A204.1 (cell line): ENCODE data around the gene RNF213.
"Not testable (repeated sequence)": the region's sequence is repeated elsewhere in the genome, so short reads cannot be mapped to it uniquely, and the experiment has no call there.

ENCODE experiments used
- FAIRE-seq: peaks from 2 replicates; lab custom pipeline; 2012; peaks lifted over from hg19 to GRCh38; lab: Jason Lieb, UNC

The RNF213 gene

DNA sequence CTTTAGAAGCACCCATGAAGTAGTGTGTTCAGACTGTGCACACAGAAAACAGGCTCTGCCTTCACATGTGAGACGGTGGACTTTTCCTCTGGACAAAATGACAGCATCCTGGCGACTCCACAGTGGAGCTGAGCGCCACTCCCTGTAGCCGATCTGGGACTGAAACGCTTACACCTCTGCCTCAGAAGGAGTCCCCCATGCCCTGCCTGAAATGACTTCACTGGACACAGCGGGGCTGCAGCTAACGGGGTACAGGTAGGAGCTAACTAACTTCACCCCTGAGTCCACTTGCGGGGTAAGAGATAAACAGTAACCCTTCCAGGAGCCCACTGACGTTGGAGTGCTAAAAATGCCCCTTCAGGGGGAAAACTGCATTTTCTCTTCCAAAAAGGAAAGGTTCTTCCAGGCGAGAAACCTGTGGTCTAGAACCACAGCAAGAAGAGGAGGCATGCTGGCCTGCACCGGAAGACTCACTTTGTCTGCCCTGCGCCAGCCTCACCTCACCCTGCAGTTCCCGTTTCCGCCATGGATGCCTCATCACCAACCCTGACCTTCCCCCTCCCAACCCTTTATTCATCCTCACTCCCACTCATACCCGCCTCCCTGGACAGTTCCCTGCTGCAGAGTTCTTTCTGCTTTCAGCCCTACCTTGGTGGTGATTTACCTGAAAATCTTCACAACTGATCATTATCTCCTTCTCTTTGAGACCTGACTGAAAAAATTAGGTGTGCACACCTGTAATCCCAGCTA, 134.9 kb downstream of the RNF213 start:
- no peak for FAIRE-seq

DNA sequence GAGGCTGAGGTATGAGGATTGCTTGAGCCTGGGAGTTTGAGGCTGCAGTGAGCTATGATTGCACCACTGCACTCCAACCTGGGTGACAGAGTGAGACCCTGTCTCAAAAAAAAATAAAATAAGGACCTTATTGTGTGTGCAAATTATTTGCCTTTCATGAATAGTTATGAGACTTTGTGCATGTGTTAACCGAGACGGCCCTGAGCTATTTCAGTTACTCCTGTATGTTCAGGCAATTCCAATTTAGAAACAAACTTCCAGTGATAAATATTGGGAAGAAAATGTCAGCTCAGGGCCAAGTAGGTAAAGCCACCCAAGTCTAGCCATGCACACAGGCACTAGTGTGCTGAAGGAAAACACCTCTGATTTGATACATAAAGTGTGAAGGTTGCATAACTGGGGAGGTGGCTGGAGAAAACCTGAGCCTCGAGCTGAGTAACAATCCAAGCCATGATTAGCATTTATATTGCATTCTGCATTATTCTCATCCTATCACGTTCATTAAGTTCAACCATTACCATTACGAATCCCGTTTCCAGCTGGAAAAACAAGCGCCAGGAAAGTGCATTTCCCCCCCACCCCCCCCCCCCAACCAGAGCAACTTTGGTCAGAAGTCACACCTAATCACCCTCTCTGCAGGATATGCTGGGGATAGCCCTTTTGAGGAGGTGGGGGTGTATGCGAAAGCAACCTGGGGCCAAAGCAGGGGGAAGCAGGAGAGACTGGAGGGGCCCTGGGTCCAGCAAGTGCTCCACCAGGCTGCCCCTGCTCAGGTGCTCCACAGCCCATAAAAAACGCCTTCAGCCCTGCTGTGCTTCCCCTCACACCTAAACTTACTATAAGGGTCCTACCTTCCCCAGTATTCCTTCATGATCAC, 135.7 kb downstream of the RNF213 start:
- FAIRE-seq, result no peak

DNA sequence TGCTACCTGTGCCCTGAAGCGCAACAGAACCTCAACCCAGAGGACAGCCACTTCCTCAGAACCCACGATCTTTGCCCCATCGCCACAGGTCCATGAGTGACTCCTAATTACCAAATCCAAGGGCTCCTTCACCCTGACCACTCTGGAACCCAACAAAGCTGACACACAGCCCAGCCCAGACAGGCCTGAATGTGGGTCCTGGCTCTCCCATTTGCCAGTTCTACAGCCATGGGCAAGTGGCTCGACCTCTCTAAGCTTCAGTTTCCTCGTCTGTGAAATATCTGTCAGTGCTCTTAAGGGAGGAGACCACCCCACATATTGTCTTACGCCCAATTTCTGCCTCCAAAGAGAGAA, 136.4 kb downstream of the RNF213 start:
- FAIRE-seq, result no peak

DNA sequence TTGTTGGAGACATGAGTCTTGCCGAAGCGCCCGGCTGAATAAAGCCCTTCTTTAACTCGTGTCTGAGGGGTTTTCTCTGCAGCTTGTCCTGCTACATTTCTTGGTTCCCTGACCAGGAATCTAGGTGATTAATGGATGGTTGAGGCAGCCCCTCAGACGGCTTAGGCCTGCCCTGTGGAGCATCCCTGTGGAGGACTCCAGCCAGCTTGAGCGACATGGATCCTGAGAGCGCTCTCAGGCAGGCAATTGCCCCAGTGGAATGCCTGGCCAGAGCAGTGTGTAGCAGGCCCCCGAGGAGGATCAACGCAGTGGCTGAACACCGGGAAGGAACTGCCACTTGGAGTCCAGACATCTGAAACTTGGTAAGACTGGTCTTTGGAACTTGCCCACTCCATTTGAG, 137.0 kb downstream of the RNF213 start:
- no peak for FAIRE-seq

DNA sequence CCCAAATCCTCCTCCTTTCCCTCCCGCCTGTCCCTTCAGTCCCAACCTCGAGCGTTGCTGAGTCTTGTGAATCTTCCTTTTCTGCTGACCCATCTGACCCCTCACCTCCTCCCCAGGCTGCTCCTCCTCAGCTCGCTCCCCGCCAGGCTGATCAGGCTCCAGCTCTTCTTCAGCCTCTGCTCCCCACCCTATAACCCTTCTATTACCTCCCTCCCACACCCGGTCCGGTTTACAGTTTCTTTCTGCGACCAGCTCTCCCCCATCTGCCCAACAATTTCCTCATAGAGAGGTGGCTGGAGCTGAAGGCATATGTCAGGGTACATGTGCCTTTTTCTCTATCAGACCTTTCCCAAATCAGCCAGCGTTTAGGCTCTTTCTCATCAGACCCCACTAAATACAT, 140.4 kb downstream of the RNF213 start:
- FAIRE-seq, result not testable (repeated sequence)

DNA sequence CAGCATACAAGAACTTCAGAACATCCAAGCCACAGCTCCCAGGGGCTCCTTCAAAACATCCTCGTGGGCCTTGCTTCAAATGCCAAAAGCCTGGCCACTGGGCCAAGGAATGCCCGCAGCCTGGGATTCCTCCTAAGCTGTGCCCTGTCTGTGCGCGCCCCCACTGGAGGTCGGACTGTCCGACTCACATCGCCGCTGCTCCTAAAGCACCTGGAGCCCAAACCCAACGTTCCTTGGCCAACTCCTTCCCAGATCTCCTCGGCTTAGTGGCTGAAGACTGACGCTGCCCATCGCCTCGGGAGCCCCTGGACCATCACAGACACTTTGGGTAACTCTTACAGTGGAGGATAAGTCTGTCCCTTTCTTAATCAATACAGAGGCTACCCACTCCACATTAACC, 141.4 kb downstream of the RNF213 start:
- FAIRE-seq, result not testable (repeated sequence)

DNA sequence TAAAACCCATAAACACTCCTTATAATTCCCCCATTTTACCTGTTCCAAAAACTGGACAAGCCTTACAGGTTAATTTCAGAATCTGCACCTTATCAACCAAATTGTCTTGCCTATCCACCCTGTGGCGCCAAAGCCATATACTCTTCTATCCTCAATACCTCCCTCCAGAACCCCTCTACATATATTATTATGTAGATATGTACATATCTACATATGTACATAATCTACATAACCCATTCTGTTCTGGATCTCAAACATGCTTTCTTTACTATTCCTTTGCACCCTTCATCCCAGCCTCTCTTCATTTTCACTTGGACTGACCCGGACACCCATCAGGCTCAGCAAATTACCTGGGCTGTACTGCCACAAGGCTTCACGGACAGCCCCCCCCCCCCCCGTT, 142.3 kb downstream of the RNF213 start:
- no peak for FAIRE-seq

DNA sequence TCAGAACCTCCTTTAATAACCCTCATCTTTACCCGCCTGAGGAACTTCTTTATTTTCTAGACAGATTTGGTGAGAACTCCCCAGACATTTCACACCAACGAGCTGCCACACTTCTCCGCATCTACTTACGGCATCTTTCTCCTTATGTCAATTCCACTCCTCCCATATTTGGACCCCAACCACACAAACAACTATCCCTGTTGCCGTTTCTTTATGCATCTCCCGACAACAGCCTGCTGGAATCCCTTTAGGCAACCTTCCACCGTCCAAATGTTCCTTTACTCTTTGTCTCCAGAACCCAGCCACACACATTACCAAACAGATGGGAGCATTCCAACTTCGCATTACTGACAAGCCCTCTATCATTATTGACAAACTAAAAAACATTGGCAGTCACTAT, 145.5 kb downstream of the RNF213 start:
- no peak for FAIRE-seq

DNA sequence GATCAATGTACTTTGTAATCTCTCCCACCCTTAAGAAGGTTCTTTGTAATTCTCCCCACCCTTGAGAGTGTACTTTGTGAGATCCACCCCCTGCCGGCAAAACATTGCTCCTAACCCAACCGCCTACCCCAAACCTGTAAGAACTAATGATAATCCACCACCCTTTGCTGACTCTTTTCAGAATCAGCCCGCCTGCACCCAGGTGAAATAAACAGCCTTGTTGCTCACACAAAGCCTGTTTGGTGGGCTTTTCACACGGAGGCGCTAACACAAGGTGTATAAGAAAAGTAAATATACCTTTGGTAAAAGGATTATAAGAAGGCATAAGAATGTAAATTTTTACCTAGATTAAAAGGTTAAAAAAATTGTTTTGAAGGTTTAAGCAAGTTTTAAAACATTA, 147.3 kb downstream of the RNF213 start:
- not testable (repeated sequence) for FAIRE-seq

DNA sequence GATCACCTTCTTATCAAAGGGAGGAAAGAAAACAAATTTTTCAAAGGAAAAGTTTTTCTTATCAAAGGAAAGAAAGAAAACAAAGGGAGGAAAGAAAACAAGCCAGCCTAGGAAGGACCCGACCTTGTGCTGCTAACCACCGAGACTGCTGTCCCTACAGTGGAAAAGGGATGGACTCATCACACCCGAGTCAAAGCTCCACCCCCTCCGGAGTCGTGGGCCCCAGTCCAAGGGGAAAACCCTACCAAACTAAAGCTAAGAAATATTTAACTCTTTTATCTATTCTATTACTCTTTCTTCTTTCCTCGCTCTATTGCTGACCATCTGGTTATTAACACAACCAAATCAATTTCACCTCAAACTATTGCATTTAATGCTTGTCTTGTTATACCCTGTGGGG, 148.2 kb downstream of the RNF213 start:
- no peak for FAIRE-seq

DNA sequence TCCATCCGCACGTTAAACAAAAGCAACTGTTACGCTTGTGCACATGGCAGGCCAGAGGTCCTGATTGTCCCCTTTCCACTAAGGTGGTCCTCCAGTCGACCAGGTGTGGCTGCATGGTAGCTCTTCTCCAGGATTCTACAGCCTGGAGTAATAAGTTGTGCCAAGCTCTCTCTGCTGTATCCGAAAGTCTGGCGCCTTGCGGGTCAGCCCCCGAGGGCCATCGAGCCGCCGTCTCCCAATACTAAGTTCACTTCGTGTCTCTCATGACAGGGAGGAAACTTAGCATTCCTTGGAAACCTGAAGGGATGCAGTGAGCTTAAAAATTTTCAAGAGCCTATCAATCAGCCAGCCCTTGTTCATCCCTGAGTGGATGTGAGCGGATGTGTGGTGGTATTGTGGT, 149.0 kb downstream of the RNF213 start:
- FAIRE-seq, result no peak

DNA sequence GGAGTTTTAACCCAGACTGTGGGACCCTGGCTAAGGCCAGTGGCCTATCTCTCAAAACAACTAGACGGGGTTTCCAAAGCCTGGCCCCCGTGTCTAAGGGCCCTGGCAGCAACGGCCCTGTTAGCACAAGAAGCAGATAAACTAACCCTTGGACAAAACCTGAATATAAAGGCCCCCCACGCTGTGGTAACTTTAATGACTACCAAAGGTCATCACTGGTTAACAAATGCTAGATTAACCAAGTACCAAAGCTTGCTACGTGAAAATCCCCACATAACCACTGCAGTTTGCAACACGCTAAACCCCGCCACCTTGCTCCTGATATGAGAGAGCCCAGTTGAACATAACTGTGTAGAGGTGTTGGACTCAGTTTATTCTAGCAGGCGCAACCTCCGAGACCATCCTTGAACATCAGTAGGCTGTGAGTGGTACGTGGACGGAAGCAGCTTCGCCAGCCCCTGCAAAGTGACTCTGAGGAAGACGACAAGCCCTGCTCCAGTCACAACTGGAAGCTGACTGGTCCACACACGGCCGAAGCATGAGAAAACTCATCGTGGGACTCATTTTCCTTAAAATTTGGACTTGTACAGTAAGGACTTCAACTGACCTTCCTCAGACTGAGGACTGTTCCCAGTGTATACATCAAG, 149.9 kb downstream of the RNF213 start:
- FAIRE-seq, result not testable (repeated sequence)

DNA sequence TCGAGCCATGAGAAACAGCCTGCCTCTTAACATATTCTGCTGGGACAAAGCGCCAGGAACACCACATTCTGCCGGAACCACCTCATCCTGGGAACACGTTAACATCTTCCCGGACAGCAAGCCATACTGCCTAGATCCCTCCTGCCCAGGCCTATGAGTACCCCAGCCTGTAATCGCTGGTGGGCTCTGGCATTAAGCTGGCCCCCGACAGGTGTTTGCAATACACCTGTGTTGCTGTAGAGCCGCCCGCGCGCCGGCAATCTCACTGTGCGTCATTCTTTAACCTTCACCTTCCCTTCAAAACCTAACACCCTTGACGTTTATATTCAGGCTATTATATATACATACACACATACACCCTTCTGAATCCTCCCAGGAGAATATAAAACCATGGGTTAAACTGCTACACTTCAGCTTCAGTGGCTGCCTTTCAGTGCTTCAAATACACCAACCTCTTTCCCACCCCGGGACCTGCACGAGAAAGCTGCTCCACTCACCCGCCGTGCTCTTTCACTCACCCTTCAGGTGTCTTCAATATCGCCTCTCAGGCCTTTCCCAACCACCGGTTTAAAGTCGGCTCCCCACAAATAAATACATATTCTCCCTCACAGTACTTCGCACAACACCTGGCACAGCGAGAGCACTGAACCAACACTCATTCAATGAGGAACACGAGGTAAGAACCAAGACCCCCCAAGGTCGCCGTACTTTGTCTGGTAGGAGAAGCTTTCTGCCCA, 153.3 kb downstream of the RNF213 start:
- no peak for FAIRE-seq

DNA sequence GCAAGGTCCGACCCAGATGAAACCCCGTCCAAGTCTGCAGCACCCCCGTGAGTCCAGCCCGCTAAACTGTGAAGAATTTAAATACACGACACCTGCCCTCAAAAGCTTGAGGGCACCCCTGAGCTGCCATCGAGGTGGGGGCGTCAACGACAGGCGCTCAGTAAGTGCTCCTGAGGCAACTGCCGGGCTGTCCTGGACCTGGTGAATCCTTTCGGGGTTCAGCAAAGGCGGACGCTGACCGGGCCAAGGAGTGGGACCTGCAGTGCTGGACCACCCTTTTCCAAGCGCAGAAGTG, 153.8 kb downstream of the RNF213 start:
- FAIRE-seq, result no peak

DNA sequence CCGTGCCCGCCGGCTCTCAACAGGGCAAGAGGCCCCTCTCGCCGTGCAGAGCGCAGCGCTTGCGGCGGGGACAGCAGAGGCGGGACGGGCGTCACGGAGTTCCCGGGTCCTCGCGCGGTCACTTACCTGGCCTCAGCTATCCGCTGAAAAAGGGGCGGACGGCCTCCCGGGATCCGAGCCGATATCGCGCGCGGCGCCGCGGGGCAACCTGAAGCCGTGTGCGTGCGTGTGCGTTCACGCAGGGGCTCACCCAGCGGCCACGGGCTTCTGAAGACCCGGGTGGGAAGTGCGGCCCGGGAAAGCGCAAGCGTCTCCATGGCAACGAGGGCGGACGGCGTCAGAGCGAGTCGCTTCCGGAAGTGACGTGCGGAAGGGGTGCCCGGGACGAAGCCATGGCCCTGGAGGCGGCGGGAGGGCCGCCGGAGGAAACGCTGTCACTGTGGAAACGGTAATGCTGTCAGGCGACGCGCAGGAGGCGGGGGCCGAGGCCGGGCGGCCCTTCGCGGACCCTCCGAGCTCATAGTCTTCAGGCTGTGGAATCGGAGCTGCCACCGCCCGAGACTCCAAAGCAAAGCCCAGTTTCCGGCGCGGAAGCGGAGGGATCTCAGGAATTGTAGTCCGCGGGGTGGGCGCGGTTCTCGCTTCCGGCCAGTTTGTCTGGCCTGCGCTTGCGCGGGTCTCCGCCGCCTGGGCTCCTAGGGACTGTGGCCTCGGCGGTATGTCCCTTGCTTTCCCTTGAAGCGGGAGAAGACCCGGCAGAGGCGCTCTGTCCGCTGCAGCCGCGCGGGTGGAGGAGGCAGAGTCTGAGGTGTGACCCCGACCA, 154.4 kb downstream of the RNF213 start, which contains the start of gene ENDOV:
Gene ENDOV (plus strand): TSS at position 365 of the 823 bp plus-strand sequence. CDS start 28 bp downstream, at position 393.
- FAIRE-seq, result no peak

DNA sequence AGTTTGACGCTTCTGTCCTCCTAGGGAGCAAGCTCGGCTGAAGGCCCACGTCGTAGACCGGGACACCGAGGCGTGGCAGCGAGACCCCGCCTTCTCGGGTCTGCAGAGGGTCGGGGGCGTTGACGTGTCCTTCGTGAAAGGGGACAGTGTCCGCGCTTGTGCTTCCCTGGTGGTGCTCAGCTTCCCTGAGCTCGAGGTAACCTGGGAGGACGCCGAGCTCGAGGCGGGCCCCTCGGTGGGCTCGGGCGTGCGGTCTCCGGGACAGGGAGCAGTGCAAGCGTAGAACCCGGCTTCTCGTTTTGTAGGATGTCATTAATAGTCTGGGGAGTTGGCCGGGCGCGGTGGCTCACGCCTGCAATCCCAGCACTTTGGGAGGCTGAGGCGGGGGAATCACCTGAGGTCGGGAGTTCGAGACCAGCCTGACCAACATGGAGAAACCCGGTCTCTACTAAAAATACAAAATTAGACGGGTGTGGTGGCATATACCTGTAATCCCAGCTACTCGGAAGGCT, 155.0 kb downstream of the RNF213 start:
- FAIRE-seq, result no peak

DNA sequence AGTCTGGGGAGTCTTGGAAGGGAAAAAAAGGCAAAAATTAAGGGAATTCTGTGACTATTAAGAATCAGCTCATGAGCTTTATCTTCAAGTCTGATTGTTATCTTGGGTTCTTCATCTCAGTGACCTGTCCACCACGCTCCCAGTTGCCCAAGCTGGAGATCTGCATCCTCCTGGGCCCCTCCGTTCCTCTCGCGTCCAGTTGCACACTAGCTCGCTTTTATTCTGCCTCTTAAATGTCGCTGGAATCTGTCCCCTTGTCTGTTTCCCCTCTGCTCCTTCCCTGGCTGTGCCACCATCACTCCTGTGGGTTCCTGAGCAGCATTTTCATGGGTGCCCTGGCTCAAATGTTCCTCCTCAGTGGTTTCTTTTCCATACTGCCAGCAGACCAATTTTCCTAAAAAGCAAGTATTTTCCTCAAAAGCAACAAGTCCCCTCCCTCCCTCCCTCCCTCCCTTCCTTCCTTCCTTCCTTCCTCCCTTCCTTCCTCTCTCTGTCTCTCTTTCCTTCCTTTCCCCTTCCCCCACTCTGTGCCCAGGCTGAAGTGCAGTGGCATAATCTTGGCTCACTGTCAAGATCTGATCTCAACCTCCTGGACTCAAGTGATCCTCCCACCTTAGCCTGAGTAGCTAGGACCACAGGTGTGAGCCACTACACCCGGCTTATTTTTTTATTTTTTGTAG, 155.7 kb downstream of the RNF213 start:
- no peak for FAIRE-seq

DNA sequence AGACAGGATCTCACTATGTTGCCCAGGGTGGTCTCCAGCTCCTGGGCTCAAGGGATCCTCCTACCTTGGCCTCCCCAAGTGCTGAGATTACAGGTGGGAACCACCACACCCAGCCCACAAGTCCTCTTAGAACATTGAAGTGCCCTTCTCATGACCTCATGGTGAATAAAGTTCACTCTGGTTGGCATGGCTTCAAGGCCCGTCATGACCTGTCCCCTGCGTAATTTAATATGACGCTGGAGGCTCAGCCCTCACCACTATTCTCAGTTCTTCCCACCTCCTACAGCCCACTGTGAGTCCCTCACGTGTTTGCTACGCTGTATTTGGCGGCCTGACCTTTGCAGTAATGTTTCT, 156.3 kb downstream of the RNF213 start:
- FAIRE-seq, result no peak

DNA sequence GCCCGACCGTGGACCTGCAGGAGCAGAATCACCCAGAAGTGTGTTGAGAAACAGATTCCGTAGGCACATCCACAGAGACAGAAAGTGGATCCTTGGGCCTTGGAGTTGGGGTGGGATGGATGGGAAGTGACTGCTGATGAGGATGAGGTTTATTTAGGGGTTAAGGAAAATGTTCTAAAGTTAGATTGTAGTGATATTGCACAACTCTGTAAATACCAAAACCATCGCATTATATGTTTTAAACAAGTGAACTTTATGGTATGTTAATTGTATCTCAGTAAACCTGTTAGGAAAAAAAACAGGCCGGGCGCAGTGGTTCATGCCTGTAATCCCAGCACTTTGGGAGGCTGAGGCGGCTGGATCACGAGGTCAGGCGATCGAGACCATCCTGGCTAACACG, 157.9 kb downstream of the RNF213 start:
- no peak for FAIRE-seq

DNA sequence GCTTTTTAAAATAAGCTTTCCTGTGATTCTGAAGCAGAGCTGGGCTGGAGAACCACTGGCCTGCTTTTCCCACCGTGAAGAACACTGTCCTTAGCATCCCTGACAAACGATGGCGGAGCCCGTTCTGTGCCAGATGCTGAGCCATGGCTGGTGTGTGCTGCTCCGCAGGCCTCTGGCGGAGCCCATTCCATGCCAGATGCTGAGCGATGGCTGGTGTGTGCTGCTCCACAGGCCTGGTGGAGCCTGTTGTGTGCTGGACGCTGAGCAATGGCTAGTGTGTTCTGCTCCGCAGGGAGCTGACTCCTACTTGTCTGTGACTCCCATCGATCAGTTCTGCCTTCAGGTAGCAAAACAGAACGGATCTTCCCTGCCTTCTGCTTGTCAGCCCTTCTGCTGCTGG, 158.6 kb downstream of the RNF213 start:
- FAIRE-seq, result no peak
